ENCODE results near the gene CCDC186.

DNA sequence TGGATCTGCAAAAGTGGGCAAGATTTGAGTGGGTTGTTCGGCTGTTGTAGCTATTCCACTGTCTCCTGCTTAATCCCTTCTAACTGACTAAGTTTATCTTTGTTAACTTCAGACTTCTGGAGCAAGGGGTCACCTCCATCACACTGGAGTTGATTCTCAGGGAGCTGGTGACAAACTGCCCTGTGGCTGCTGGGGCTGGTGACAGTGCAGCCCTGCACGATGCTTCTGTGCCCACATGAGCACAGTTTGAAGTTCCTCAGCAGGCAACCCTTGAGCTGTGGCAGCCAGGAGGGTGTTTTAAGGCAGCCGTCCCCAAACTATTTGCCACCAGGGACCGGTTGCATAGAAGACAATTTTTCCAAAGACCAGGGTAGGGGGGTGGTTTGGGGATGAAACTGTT is 89.8 kb downstream of the CCDC186 start:
- no peak for TF ChIP-seq POLR2A (IDR thresholded peaks at IDR 0.05; ENCODE audit: low read length)
- no peak for TF ChIP-seq GATA1 (IDR thresholded peaks at IDR 0.05; ENCODE audit: low read depth, low read length)

Data from erythroblast (primary cell).